HL-60 (cell line): ENCODE results near the gene ARX.

ENCODE experiments used
- DNase-seq, 2 experiments: peaks; one replicate each; pipeline ENCODE4 v3.0.0-alpha.2; 2010 to 2020; ENCODE audit warnings: low read depth in 1 of 2, low spot score in 1 of 2
- H3K27ac ChIP-seq: fragments of 250-450 bp; sonication (Bioruptor Pico); replicated peaks from 2 replicates; pipeline ENCODE4 v1.5.1; 2020; ENCODE audit warnings: mild to moderate bottlenecking, moderate library complexity
- H3K27me3 ChIP-seq: fragments of 250-450 bp; sonication (Bioruptor Pico); 2 replicates; pipeline ENCODE4 v1.5.1; 2021; ENCODE audit warnings: mild to moderate bottlenecking, moderate library complexity; ENCODE audit not compliant: insufficient read depth, poor library complexity, severe bottlenecking
- H3K4me3 ChIP-seq: replicated peaks from 2 replicates; pipeline ENCODE4 v1.5.1; 2011; ENCODE audit warnings: mild to moderate bottlenecking, control low read depth, low read length; ENCODE audit not compliant: insufficient read depth
- CTCF ChIP-seq: IDR thresholded peaks from one replicate; pipeline ENCODE4 v1.5.1; 2011; ENCODE audit warnings: low read length, control low read depth, inconsistent platforms; ENCODE audit not compliant: insufficient read depth
- GABPA ChIP-seq: IDR thresholded peaks from 2 replicates; pipeline ENCODE4 v1.6.1; 2012; ENCODE audit warnings: low read depth
- POLR2AphosphoS5 ChIP-seq: IDR thresholded peaks from 2 replicates; pipeline ENCODE4 v1.6.1; 2012; ENCODE audit warnings: low read depth
- REST ChIP-seq: IDR thresholded peaks from 2 replicates; pipeline ENCODE4 v1.6.1; 2012; ENCODE audit warnings: low read depth; ENCODE audit not compliant: insufficient replicate concordance
- SPI1 ChIP-seq: IDR thresholded peaks from 2 replicates; pipeline ENCODE4 v1.6.1; 2012; ENCODE audit warnings: low read depth, mild to moderate bottlenecking, borderline replicate concordance

The ARX gene

GRCh38 chrX:25043192-25043591, 27.4 kb upstream of the ARX start:
- Histone ChIP-seq H3K27me3 (no peaks in the 10 kb centered on the region), H3K27ac (no peak overlapping the region), H3K4me3 (no peak overlapping the region)
- TF ChIP-seq GABPA, result no peak
- TF ChIP-seq SPI1, result no peak
- TF ChIP-seq REST, result no peak
- TF ChIP-seq CTCF, result no peak
- no peak for TF ChIP-seq POLR2AphosphoS5
- DNase-seq, result no peak

- H3K27ac ChIP-seq, result no peak overlapping the region
- TF ChIP-seq SPI1, result no peak
- no peak for TF ChIP-seq POLR2AphosphoS5
- no peak for TF ChIP-seq GABPA
- TF ChIP-seq CTCF, result no peak
- no peak for TF ChIP-seq REST
- H3K4me3 ChIP-seq, result no peak overlapping the region
- no peaks in the 10 kb centered on the region for H3K27me3 ChIP-seq
- DNase-seq, result no peak
Observed at GRCh38 chrX:25039036-25039435, 23.3 kb upstream of the ARX start.

- H3K27me3 ChIP-seq, result no peaks in the 10 kb centered on the region
Observed at GRCh38 chrX:25034889-25035288, 19.1 kb upstream of the ARX start.

More at GRCh38 chrX:25034889-25035288, 19.1 kb upstream of the ARX start:
- Histone ChIP-seq H3K4me3 (no peak overlapping the region), H3K27ac (no peak overlapping the region)
- DNase-seq, result no peak
- no peak for TF ChIP-seq REST
- TF ChIP-seq GABPA, result no peak
- no peak for TF ChIP-seq SPI1
- no peak for TF ChIP-seq CTCF
- TF ChIP-seq POLR2AphosphoS5, result no peak
